H7 (cell line): ENCODE results near the gene CD46. TPM values are rescaled to one million over a fixed set of nuclear protein-coding genes. Genes with fewer than 3 reads are reported as not detected.

ENCODE experiments used
- DNase-seq: peaks from one replicate; pipeline ENCODE4 v3.0.0; 2012
- H3K27me3 ChIP-seq: 2 replicates; pipeline ENCODE4 v1.6.0; 2011; ENCODE audit warnings: mild to moderate bottlenecking, low read length; ENCODE audit not compliant: control insufficient read depth, insufficient read depth
- H3K36me3 ChIP-seq: replicated peaks from 2 replicates; pipeline ENCODE4 v1.5.1; 2011; ENCODE audit warnings: low read length; ENCODE audit not compliant: control insufficient read depth, insufficient read depth
- H3K4me3 ChIP-seq: 2 replicates; pipeline ENCODE4 v1.5.1; 2011; ENCODE audit warnings: low read depth, mild to moderate bottlenecking, control low read depth, low read length, moderate library complexity; ENCODE audit not compliant: insufficient read depth
- total RNA-seq: library from RNA; depleted of rRNA; stranded (reverse); fragments of >200 nt; shearing (Covaris generic); gene quantifications from 2 replicates; pipeline ENCODE4 v1.2.3, GENCODE V29; 2014

CD46 gene
- total RNA-seq, 1 experiment from 2014 or later: 80.9 TPM

GRCh38 chr1:207822602-207823451, 71.0 kb downstream of the CD46 start:
- H3K36me3 ChIP-seq: no peaks in the 10 kb centered on the region
- DNase-seq: peak; percentile 88
- no peak overlapping the region for H3K4me3 ChIP-seq
- H3K27me3 ChIP-seq: no peaks in the 10 kb centered on the region

- Histone ChIP-seq H3K4me3 (no peak overlapping the region), H3K27me3 (no peaks in the 10 kb centered on the region), H3K36me3 (no peaks in the 10 kb centered on the region)
- no peak for DNase-seq
These were observed 71.7 kb downstream of the CD46 start for GRCh38 chr1:207823531-207823879.

DNA sequence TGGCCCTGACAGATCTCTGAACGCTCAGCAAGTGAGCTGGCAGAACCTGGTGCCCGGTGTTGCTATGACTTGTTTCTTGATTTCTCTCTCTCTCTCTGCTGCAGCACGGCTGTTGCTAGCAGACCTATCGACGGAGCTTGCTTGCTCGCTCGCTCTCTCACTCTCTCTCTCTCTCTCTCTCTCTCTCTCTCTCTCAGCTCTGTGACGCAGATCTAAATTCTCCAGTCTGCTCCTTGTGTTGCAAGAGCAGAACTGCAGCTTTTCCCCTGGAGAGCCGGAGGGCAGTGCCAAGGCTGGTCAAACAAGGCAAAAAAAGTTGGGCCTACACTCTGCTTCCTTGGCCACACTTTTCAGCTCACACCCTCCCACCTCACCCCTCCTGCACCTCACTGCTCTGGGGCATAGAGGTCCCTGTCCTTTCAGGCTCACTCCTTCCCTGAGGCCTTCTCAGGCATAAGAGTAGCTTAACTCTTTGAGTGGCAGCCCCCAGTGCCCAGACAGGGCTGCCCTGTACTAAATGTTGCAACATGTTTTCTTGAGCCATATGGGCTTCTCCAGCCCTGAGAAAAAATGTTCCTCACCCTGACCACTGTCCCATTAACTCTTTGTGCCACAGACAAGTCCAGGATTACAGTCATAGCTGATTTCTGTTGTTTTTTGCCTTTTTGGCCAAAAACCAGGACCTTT, 72.2 kb downstream of the CD46 start:
- peak; percentile 77 for DNase-seq
- H3K4me3 ChIP-seq: no peak overlapping the region
- H3K36me3 ChIP-seq: no peaks in the 10 kb centered on the region
- H3K27me3 ChIP-seq: no peaks in the 10 kb centered on the region

GRCh38 chr1:207824691-207825408, 73.0 kb downstream of the CD46 start:
- Histone ChIP-seq H3K27me3 (no peaks in the 10 kb centered on the region), H3K36me3 (no peaks in the 10 kb centered on the region), H3K4me3 (no peak overlapping the region)
- DNase-seq: no peak

DNA sequence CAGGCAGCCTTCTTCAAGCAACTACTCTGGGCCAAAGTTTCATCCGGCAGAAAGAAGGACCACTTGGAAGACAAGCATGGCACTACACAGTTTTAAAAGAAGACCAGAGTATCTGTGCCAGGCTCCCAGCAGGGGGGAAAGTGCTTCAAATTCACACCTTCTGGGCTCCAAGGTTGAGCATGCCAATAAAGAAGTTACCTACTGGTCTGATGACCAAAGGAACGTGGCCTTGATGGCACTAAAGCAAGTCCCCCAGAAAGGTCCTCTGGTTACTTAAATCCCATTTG, 73.5 kb downstream of the CD46 start:
- Histone ChIP-seq H3K4me3 (no peak overlapping the region), H3K27me3 (no peaks in the 10 kb centered on the region), H3K36me3 (no peaks in the 10 kb centered on the region)
- DNase-seq: no peak

- Histone ChIP-seq H3K27me3 (no peaks in the 10 kb centered on the region), H3K36me3 (no peaks in the 10 kb centered on the region), H3K4me3 (no peak overlapping the region)
- no peak for DNase-seq
These were observed 74.1 kb downstream of the CD46 start for GRCh38 chr1:207825719-207826556.

- no peak for DNase-seq
- Histone ChIP-seq H3K4me3 (no peak overlapping the region), H3K36me3 (no peaks in the 10 kb centered on the region), H3K27me3 (no peaks in the 10 kb centered on the region)
These were observed 75.0 kb downstream of the CD46 start for GRCh38 chr1:207826557-207827487.

- Histone ChIP-seq H3K4me3 (no peak overlapping the region), H3K36me3 (no peaks in the 10 kb centered on the region), H3K27me3 (no peaks in the 10 kb centered on the region)
- no peak for DNase-seq
These were observed 75.6 kb downstream of the CD46 start for GRCh38 chr1:207827488-207827830.

GRCh38 chr1:207828046-207828445, 76.2 kb downstream of the CD46 start:
- no peak overlapping the region for H3K4me3 ChIP-seq
- no peaks in the 10 kb centered on the region for H3K36me3 ChIP-seq
- no peak for DNase-seq
- no peaks in the 10 kb centered on the region for H3K27me3 ChIP-seq

DNA sequence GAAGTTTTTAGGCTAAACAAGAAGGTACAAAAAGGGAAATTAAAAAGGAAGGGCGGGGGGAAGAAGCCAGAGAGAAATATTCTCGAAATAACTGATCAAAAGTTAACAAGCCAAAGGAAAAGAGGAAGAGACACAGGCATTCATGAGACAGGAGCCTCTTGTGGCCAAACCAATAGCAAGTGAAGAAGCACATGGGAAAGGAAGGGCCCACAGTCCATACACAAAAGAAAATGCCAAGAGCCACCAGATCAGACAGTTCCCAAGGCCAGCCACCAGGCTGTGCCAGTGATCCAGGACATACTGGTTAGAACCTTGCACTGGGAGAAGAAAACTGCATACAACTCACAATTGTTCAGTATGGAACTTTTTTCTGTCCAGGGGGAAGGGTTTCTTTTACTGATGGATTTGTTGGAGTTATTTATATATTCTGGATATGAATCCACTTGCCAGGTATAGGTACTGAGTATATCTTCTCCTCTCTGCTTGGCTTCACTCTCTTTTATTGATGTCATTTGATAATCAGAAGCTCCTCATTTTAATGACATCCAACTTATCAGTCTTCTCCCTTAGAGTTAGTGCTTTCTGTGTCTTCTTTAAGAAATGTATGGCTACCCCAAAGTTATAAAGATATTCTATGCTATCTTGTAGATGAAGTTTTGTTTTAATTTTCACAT, 76.8 kb downstream of the CD46 start:
- DNase-seq: peak; percentile 86
- Histone ChIP-seq H3K4me3 (no peak overlapping the region), H3K36me3 (no peaks in the 10 kb centered on the region), H3K27me3 (no peaks in the 10 kb centered on the region)

- DNase-seq: no peak
- no peaks in the 10 kb centered on the region; the same call in 1 of the 2 replicates for H3K27me3 ChIP-seq
- no peaks in the 10 kb centered on the region for H3K36me3 ChIP-seq
- no peak overlapping the region for H3K4me3 ChIP-seq
These were observed 77.7 kb downstream of the CD46 start for GRCh38 chr1:207829576-207829975.

GRCh38 chr1:207830788-207831187, 78.9 kb downstream of the CD46 start:
- Histone ChIP-seq H3K4me3 (no peak overlapping the region), H3K36me3 (no peaks in the 10 kb centered on the region), H3K27me3 (no peaks in the 10 kb centered on the region; the same call in 1 of the 2 replicates)
- DNase-seq: no peak
